Type B pancreatic cell (in vitro differentiated cells): Measurements from ENCODE around the gene CKAP4. TPM values are rescaled to one million over a fixed set of nuclear protein-coding genes. Genes with fewer than 3 reads are reported as not detected.
A peak's percentile ranks its signal among the peaks of the same experiment; 100 is the strongest.

Source experiments
- DNase-seq: peaks from one replicate; pipeline ENCODE4 v3.0.0; 2021; ENCODE audit warnings: mixed read lengths; ENCODE audit not compliant: unreplicated experiment; ENCODE audit errors: extremely low spot score
- H3K27ac Mint-ChIP-seq: 2 replicates; pipeline ENCODE4 v1.8.0; 2021; ENCODE audit warnings: mild to moderate bottlenecking, mixed read lengths
- H3K27me3 Mint-ChIP-seq: 2 replicates; pipeline ENCODE4 v1.8.0; 2021; ENCODE audit warnings: mixed read lengths
- H3K36me3 Mint-ChIP-seq: 2 replicates; pipeline ENCODE4 v1.8.0; 2021; ENCODE audit warnings: mixed read lengths
- H3K4me1 Mint-ChIP-seq: one replicate; pipeline ENCODE4 v1.8.0; 2021; ENCODE audit warnings: mixed read lengths; ENCODE audit not compliant: unreplicated experiment
- H3K4me3 Mint-ChIP-seq: 2 replicates; pipeline ENCODE4 v1.8.0; 2021; ENCODE audit warnings: mild to moderate bottlenecking, mixed read lengths
- H3K9me3 Mint-ChIP-seq: 2 replicates; pipeline ENCODE4 v1.8.0; 2021; ENCODE audit warnings: mixed read lengths
- total RNA-seq: library from RNA; stranded (reverse); gene quantifications from 2 replicates; pipeline ENCODE4 v1.2.1, GENCODE V29; 2021; ENCODE audit warnings: low replicate concordance
- TF ChIP-seq, protein P1 (sequence below): fragments of 200-600 bp; sonication (generic); conservative IDR thresholded peaks from 2 replicates; pipeline ENCODE4 v1.5.0; 2021; ENCODE audit warnings: antibody characterized with exemption, mild to moderate bottlenecking

Gene CKAP4
- total RNA-seq, 1 donor from 2014 or later = 95.9 TPM

DNA sequence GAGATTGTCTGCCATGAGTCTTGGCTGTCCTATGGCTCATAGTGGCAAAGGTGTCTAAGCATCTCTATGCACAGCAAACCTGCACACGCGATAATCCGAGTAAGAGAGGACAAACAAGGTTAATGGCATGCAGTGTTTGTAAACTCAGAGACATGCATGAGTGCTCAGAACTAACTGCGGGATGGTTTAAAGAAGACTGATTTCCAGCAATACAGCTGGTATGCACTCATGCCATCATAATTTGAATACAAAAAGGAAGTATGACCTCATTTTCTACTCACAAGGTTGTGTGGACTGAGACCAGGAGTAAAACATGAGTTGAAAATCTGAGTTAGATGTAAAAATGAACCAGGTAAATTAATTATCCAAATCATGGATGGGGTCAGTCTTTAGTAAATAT is 38.2 kb upstream of the CKAP4 start:
- TF ChIP-seq, protein P1, sequence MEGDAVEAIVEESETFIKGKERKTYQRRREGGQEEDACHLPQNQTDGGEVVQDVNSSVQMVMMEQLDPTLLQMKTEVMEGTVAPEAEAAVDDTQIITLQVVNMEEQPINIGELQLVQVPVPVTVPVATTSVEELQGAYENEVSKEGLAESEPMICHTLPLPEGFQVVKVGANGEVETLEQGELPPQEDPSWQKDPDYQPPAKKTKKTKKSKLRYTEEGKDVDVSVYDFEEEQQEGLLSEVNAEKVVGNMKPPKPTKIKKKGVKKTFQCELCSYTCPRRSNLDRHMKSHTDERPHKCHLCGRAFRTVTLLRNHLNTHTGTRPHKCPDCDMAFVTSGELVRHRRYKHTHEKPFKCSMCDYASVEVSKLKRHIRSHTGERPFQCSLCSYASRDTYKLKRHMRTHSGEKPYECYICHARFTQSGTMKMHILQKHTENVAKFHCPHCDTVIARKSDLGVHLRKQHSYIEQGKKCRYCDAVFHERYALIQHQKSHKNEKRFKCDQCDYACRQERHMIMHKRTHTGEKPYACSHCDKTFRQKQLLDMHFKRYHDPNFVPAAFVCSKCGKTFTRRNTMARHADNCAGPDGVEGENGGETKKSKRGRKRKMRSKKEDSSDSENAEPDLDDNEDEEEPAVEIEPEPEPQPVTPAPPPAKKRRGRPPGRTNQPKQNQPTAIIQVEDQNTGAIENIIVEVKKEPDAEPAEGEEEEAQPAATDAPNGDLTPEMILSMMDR = no peak
- Mint-ChIP-seq H3K4me3 (no peak overlapping the region), H3K9me3 (peaks cover 4% of the 10 kb centered on the region), H3K27me3 (peaks cover 3% of the 10 kb centered on the region), H3K36me3 (no peaks in the 10 kb centered on the region), H3K4me1 (peaks cover 5% of the 10 kb centered on the region), H3K27ac (no peak overlapping the region)
- DNase-seq = no peak

GRCh38 chr12:106284358-106285105 is 36.7 kb upstream of the CKAP4 start:
- H3K27ac Mint-ChIP-seq = no peak overlapping the region
- no peaks in the 10 kb centered on the region for H3K36me3 Mint-ChIP-seq
- H3K9me3 Mint-ChIP-seq = peaks cover 4% of the 10 kb centered on the region
- TF ChIP-seq, protein P1 = no peak
- no peak overlapping the region for H3K4me3 Mint-ChIP-seq
- H3K27me3 Mint-ChIP-seq = peaks cover 3% of the 10 kb centered on the region
- DNase-seq = no peak
- peaks cover 5% of the 10 kb centered on the region for H3K4me1 Mint-ChIP-seq

- Mint-ChIP-seq H3K27ac (peak overlapping the region; percentile 1), H3K4me1 (peaks cover 5% of the 10 kb centered on the region), H3K4me3 (no peak overlapping the region), H3K36me3 (no peaks in the 10 kb centered on the region), H3K27me3 (peaks cover 3% of the 10 kb centered on the region), H3K9me3 (peaks cover 4% of the 10 kb centered on the region)
- no peak for DNase-seq
- TF ChIP-seq, protein P1 = peak; percentile 83
Observed at GRCh38 chr12:106282457-106283097, 34.8 kb upstream of the CKAP4 start.

- Mint-ChIP-seq H3K4me3 (no peak overlapping the region), H3K36me3 (no peaks in the 10 kb centered on the region), H3K27me3 (peaks cover 3% of the 10 kb centered on the region), H3K27ac (no peak overlapping the region), H3K9me3 (peaks cover 4% of the 10 kb centered on the region), H3K4me1 (peaks cover 5% of the 10 kb centered on the region)
- TF ChIP-seq, protein P1 = no peak
- DNase-seq = no peak
Observed at GRCh38 chr12:106281804-106282203, 34.0 kb upstream of the CKAP4 start.

- TF ChIP-seq, protein P1 = no peak
- Mint-ChIP-seq H3K4me1 (peaks cover 5% of the 10 kb centered on the region), H3K9me3 (peaks cover 4% of the 10 kb centered on the region), H3K36me3 (no peaks in the 10 kb centered on the region), H3K27me3 (peaks cover 3% of the 10 kb centered on the region), H3K4me3 (no peak overlapping the region), H3K27ac (no peak overlapping the region)
- DNase-seq = no peak
Observed at GRCh38 chr12:106281056-106281782, 33.4 kb upstream of the CKAP4 start.
